Motor neuron (in vitro differentiated cells): ENCODE data around the gene PKD2L1. TPM values are rescaled to one million over a fixed set of nuclear protein-coding genes. Genes with fewer than 3 reads are reported as not detected.

Experiments
- ATAC-seq, 8 experiments: fragments of 200-7000 bp; cut with Tn5 transposase; replicated peaks in 6 of 8; 2 replicates each; pipeline ENCODE4 v1.8.0; 2021; ENCODE audit warnings: mild to moderate bottlenecking in 8 of 8, moderate library complexity in 8 of 8
- H3K27ac ChIP-seq, 2 donors: fragments of 250-450 bp; sonication (Bioruptor Pico); 2 replicates each; pipeline ENCODE4 v1.9.0; 2021; ENCODE audit warnings: antibody characterized with exemption in 2 of 2, mild to moderate bottlenecking in 2 of 2, moderate library complexity in 1 of 2
- H3K4me1 ChIP-seq, 2 donors: fragments of 250-450 bp; sonication (Bioruptor Pico); replicated peaks in 1 of 2; 2 replicates each; pipeline ENCODE4 v1.6.1; 2021; ENCODE audit warnings: antibody characterized with exemption in 2 of 2, mild to moderate bottlenecking in 2 of 2, moderate library complexity in 1 of 2
- H3K4me3 ChIP-seq, 5 donors: fragments of 250-450 bp; sonication (Bioruptor Pico); 2 replicates each; pipeline ENCODE4 v1.9.0; 2021; ENCODE audit warnings: antibody characterized with exemption in 5 of 5, mild to moderate bottlenecking in 5 of 5, moderate library complexity in 4 of 5
- WGBS, 10 experiments: fragments of 450-650 bp; shearing (Covaris generic); methylation state at CpG; one replicate each; pipeline ENCODE4 v1.0.0; 2022; 5-methylcytosine and 5-hydroxymethylcytosine counted together
- in situ Hi-C, 9 experiments: fragments of 400-800 bp; cut with MboI; loops; one replicate each; pipeline ENCODE4 v1.15.0; 2021; ENCODE audit warnings: low sequenced_read_pairs in 9 of 9, low pct_unique_long_range_greater_than_20kb in 2 of 9; ENCODE audit not compliant: unreplicated experiment in 9 of 9
- total RNA-seq, 8 experiments: library from RNA; unstranded; fragments of 300-600 nt; gene quantifications; 2 replicates each; pipeline versions ENCODE4 v1.2.3 to v1.2.4, GENCODE V29; 2022

The PKD2L1 gene
- total RNA-seq, 8 experiments from 2014 or later, result 0.24 to 0.36 (median 0.29) TPM; not detected in 3

DNA sequence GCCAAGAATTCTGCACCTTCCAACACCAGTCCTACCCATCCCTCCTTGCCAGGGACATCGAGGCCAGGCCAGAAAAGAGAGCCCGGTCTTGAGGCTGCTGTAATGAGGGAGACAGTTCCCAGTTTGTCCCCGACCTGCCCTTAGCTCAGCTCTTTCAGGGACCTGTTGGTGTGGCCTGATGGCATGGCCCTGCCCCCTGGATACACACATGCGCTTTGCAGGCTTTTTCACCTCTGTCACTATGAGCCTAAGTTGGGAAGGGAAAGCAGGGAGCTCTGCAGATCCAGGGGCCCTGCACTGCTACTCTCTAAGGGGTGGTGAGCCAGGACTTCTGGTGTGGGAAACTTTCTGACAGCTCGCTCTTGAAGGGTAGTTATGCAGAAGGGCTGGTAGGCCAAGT lies 19.1 kb upstream of the PKD2L1 start:
- ATAC-seq, result no peak
- in situ Hi-C loops, result loop anchor here (10.0 to 25.0 kb wide), 3 partner anchors 86 to 163 kb away; partner anchors contain the start of gene SEC31B (in 2 of the 9)
- peak overlapping the region; percentile 67 to 87 (median 82) for H3K4me3 ChIP-seq
- H3K4me1 ChIP-seq, result peaks cover 35 to 40% of the 10 kb centered on the region in 2 donors
- H3K27ac ChIP-seq, result no peak overlapping the region
- WGBS, 10 experiments, result 17 to 100% (median 25%) methylated on average over 1 to 2 of the region's 5 CpGs; no CpG with 5 or more reads in 2 of the 10 experiments

DNA sequence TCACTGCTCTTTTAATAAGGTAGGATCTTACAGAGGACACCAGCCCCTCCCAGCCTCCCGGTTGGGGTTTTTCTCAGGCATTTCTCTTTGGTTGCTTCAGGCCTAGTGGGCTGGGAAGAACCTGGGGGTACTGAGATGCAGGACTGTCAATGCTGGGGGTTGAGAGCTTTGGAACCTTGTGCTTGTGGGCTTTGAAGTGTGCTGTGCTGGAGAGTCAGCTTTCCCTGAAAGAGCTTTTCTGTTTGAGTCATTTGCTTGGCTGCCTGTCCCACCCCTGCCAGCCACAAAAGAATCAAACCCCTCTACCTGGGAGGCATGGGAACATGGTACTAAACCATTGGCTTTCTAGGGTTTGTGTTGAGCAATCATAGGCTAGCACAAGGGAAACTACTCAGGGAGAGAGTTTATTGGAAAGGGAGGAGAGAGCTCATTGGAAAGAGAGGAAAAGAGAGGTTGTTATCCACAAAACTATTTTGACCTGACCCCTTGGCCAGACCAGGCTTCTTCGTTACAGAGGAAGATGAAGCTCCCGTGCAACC lies 18.4 kb upstream of the PKD2L1 start:
- in situ Hi-C loops, result loop anchor here (10.0 to 25.0 kb wide), 3 partner anchors 86 to 164 kb away; partner anchors contain the start of gene SEC31B (in 2 of the 9)
- H3K4me3 ChIP-seq, result peak overlapping the region; percentile 67 to 87 (median 82)
- peak overlapping the region in 1 of 2 donors; percentile 6 for H3K27ac ChIP-seq
- H3K4me1 ChIP-seq, result peaks cover 35 to 40% of the 10 kb centered on the region in 2 donors
- no peak for ATAC-seq
- WGBS, 10 experiments, result 0 to 100% (median 20%) methylated on average over 1 to 3 of the region's 3 CpGs; no CpG with 5 or more reads in 5 of the 10 experiments

DNA sequence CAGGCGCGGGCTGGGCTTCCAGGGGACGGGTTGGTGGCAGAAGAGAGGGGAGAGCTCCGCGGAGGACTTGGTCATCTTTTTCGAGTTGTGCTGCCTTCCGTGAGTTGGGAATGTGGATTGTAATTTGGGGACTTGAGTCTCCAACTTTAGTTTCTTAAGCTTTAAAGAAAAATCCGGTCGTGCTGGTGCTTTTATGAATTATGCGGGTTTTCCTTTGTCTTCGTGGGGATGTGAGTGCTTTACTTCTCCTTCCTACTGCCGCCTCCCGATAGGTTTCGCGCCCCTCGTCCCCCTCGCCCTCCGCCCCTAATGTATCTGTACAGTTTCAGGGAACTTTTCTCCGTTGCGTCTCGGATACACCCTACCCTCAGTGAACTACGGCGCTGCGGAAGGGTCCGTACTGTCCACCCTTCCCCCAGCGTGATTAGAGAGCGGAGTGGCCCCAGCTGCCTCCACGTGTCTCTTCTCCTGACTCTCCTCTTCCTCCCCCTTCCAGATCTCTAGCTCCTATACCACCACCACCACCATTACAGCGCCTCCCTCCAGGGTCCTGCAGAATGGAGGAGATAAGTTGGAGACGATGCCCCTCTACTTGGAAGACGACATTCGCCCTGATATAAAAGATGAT lies 17.7 kb upstream of the PKD2L1 start:
- WGBS, 10 experiments, result 0 to 4% (median 0%) methylated on average over 3 to 19 of the region's 32 CpGs; no CpG with 5 or more reads in 1 of the 10 experiments
- in situ Hi-C loops, result loop anchor here (10.0 to 25.0 kb wide), 3 partner anchors 87 to 165 kb away; partner anchors contain the start of gene SEC31B (in 2 of the 9)
- no peak for ATAC-seq
- Histone ChIP-seq H3K4me1 (peaks cover 35 to 40% of the 10 kb centered on the region in 2 donors), H3K4me3 (peak overlapping the region; percentile 67 to 87 (median 82)), H3K27ac (peak overlapping the region; percentile 68 to 76)

DNA sequence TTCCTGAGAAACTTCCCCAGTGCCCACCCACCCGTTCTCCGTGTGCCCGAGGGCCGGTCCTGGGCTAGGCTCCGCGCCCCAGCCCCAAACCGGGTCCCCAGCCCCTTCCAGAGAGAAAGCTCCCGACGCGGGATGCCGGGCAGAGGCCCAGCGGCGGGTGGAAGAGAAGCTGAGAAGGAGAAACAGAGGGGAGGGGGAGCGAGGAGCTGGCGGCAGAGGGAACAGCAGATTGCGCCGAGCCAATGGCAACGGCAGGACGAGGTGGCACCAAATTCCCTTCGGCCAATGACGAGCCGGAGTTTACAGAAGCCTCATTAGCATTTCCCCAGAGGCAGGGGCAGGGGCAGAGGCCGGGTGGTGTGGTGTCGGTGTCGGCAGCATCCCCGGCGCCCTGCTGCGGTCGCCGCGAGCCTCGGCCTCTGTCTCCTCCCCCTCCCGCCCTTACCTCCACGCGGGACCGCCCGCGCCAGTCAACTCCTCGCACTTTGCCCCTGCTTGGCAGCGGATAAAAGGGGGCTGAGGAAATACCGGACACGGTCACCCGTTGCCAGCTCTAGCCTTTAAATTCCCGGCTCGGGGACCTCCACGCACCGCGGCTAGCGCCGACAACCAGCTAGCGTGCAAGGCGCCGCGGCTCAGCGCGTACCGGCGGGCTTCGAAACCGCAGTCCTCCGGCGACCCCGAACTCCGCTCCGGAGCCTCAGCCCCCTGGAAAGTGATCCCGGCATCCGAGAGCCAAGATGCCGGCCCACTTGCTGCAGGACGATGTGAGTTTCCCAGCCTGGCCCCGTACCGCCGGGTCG lies 16.9 kb upstream of the PKD2L1 start, which contains the start of gene SCD:
TSS of gene SCD (plus strand) at position 469 of the 803 bp plus-strand sequence. CDS start at position 741, 272 bp downstream.
- H3K27ac ChIP-seq, result peak within 1 kb of the TSS; percentile 96 to 99
- H3K4me3 ChIP-seq, result peak within 1 kb of the TSS; percentile 67 to 87 (median 82)
- ATAC-seq, result peak; percentile 83 to 90 (median 86)
- H3K4me1 ChIP-seq, result peaks cover 35 to 40% of the 10 kb centered on the region in 2 donors
- in situ Hi-C loops, result loop anchor here (10.0 to 25.0 kb wide), 3 partner anchors 88 to 165 kb away; partner anchors contain the start of gene SEC31B (in 2 of the 9)
- 0 to 5% (median 0%) methylated on average over 3 to 11 of the region's 73 CpGs; no CpG with 5 or more reads in 5 of the 10 experiments for WGBS, 10 experiments

DNA sequence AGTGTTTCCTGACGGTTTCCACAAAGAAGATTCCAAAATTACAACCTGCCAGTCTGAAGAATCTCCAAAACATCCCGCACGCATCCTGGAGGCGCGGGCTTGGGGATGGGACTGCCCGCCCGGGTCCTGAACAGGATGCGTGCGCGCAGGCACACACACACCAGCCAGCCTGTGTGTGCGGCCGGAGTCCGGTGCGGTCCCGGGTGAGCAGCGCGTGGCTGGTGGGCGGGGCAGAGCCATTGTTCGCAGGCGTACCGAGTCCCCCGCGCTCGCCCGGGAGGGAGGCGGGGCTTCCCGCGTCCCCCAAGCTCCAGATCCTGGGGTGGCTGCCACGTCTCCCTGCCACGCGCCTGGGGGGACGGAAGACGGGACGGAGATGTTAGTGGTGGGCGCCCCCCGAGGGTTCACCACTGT lies 16.3 kb upstream of the PKD2L1 start:
- ATAC-seq, result peak; percentile 59 to 86 (median 80)
- H3K4me3 ChIP-seq, result peak overlapping the region; percentile 67 to 87 (median 82)
- peak overlapping the region; percentile 96 to 99 for H3K27ac ChIP-seq
- in situ Hi-C loops, result loop anchor here (10.0 to 25.0 kb wide), 3 partner anchors 88 to 166 kb away; partner anchors contain the start of gene SEC31B (in 2 of the 9)
- H3K4me1 ChIP-seq, result peaks cover 30 to 40% of the 10 kb centered on the region in 2 donors
- 0% methylated on average over 1 to 5 of the region's 36 CpGs; no CpG with 5 or more reads in 5 of the 10 experiments for WGBS, 10 experiments

DNA sequence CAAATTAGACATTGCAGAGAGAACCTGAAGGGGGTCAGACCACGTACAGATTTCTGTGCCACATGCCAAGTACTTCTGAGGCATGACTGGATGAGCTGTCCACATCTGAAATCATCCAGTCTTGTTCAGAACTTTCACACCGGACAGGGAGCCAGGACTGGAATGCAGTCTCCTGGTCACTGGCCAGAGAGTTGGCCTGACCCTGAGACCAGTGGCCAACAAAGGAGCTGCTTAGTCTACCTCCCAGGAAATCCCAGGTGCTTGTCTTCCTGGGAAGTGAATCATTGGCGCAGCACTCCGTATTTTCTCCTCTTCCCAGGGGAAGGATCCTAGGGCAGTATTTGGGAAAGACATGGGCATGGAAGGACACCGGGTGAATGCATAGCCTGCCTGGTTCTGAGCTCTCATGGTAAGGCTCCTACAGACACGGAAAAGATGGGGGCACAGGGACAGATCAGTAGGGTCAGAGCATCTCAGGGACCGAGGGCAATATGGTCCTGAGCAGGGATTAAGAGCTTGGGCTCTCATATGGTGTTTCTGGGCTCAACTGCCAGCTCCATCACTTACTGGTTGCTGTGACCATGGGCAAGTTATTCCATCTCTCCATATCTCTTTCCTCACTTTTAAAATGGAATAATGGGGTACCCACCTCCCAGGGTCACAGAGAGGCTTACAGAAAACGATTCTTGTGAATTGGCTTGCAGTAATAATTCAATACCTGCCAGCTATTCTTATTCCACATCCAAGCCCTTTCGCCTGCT lies 15.7 kb upstream of the PKD2L1 start:
- no peak for ATAC-seq
- 35 to 55% (median 44%) methylated on average over 1 to 7 of the region's 9 CpGs; no CpG with 5 or more reads in 3 of the 10 experiments for WGBS, 10 experiments
- Histone ChIP-seq H3K4me3 (peak overlapping the region; percentile 67 to 87 (median 82)), H3K27ac (peak overlapping the region; percentile 96 to 99), H3K4me1 (peaks cover 24 to 43% of the 10 kb centered on the region in 2 donors)
- in situ Hi-C loops, result loop anchor here (10.0 to 25.0 kb wide), 3 partner anchors 89 to 167 kb away; partner anchors contain the start of gene SEC31B (in 2 of the 9)

DNA sequence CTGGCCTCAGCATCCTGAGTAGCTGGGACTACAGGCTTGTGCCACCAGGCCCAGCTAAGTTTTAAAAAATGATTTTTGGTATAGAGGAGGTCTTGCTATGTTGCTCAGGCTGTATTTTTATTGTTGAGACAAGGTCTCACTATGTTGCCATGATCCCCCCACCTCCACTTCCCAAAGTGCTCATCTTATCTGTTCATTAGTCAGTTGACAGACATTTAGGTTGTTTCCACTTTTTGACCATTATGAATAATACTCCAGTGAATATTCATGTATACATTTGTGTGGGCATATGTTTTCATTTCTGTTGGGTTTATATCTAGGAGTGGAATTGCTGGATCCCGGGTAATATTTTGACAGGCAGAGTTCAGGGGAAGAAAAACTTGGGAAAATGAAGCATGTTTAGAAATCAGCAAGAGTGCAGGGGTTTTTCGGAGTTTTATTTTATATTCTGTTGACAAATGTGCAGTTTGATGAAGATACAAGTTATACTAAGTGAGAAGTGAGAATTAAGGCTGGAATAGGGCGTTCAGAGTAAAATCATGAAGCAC lies 14.3 kb upstream of the PKD2L1 start:
- ATAC-seq, result no peak

DNA sequence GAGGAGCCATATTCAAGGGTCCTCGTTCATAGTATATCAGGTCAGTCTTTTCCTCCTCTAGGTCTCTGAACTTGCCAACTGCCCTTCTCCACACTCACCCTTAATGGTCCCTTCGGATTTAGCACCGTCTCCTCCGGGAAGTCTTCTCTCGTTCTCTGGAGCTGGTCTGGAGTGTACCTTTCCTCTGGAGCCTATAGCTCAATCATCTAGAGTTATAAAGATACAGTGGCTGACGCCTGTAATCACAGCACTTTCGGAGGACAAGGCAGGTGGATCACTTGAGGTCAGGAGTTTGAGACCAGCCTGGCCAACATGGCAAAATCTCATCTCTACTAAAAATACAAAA lies 12.6 kb upstream of the PKD2L1 start:
- ATAC-seq, result no peak
- in situ Hi-C loops, result loop anchor here (10.0 to 25.0 kb wide), 3 partner anchors 92 to 170 kb away; partner anchors contain the start of gene SEC31B (in 2 of the 9)
- H3K4me3 ChIP-seq, result no peak overlapping the region
- H3K4me1 ChIP-seq, result peaks cover 8 to 20% of the 10 kb centered on the region in 2 donors
- no peak overlapping the region for H3K27ac ChIP-seq
- 0 to 94% (median 62%) methylated on average over 1 to 5 of the region's 7 CpGs; no CpG with 5 or more reads in 3 of the 10 experiments for WGBS, 10 experiments

More for the DNA sequence above, 14.3 kb upstream of the PKD2L1 start:
- in situ Hi-C loops, result loop anchor here (10.0 to 25.0 kb wide), 3 partner anchors 90 to 168 kb away; partner anchors contain the start of gene SEC31B (in 2 of the 9)
- Histone ChIP-seq H3K4me1 (peaks cover 12 to 29% of the 10 kb centered on the region in 2 donors), H3K4me3 (no peak overlapping the region), H3K27ac (no peak overlapping the region)
- 70 to 100% (median 86%) methylated on average over 2 to 3 of the region's 3 CpGs for WGBS, 10 experiments

DNA sequence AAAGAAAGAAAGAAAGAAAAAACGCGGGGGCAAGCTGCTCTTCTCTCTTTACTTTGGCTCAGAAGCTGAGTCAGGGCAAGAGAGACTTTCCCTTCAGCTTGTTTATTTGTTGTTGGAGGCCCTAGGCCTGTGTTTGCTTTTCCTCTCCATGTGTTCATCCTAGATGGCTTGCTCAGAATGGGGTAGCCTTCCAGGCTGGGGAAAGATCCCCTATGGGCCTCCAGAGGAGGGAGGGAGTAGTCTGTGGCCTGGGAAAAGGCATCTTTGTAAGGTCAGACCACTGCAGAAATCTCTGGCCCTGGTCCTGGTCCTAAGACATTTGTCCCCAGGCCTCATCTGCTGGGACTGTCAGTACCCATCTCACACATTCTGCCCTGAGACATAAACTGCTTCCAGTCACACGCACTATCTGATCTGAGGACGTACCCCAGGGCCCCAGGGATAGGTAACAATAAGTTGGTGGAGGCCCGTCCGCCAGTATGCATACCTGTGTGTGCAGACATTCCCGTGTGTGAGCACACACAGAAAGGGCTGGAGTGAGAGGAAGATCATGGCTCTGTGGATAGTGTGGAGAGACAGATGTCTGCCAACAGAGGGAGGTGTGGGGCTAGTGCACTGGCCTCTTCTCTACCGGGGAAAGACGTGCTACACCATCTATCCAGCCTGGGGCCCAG lies 12.1 kb upstream of the PKD2L1 start:
- peaks cover 8 to 20% of the 10 kb centered on the region in 2 donors for H3K4me1 ChIP-seq
- no peak overlapping the region for H3K27ac ChIP-seq
- no peak overlapping the region for H3K4me3 ChIP-seq
- ATAC-seq, result peak in 5 of 8 experiments; percentile 13 to 59 (median 29)
- 0 to 100% (median 60%) methylated on average over 1 to 9 of the region's 9 CpGs; no CpG with 5 or more reads in 5 of the 10 experiments for WGBS, 10 experiments
- in situ Hi-C loops, result loop anchor here (10.0 to 25.0 kb wide), 3 partner anchors 93 to 170 kb away; partner anchors contain the start of gene SEC31B (in 2 of the 9)

DNA sequence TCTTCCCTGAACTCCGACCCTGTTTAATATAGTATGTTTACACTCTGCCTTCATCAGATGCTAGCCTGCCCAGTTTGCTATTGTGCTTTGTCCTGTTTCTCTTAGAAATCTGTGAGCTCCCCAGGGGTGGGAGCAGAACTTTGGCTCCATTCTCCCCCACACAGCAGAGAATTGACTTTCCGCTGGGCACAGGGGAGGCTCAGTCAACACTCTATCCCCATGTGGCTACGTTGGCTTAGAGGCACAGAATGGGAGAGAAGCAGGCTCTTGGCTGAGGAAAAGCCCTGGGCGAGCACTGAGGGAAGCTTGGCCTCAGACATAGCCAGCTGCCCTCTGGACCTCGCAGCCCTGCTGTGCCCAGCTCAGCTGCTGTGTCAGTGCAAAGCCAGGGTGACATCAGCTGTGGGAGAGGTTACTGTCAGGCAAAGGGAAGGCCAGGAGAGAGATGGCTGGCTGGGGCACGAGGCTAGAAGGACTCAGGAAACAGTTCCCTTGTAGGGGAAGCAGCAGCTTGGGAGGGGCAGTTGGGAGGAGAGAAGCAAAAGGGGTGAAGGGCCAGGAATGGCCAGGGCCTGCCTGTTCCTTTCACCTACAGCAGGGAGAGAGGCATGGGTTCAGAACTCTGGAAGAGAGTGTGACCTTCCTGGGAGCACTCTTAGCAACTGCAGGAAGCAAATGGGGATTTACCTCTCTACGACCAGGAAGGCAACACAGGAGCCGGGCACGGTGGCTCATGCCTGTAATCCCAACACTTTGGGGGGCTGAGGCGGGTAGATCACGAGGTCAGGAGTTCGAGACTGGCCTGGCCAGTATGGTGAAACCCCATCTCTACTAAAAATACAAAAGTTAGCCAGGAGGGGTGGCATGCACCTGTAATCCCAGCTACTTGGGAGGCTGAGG lies 11.2 kb upstream of the PKD2L1 start:
- in situ Hi-C loops, result loop anchor here (10.0 to 25.0 kb wide), 3 partner anchors 94 to 171 kb away; partner anchors contain the start of gene SEC31B (in 2 of the 9)

More for the DNA sequence above, 11.2 kb upstream of the PKD2L1 start:
- 40 to 100% (median 75%) methylated on average over 1 to 8 of the region's 12 CpGs for WGBS, 10 experiments
- H3K4me3 ChIP-seq, result no peak overlapping the region
- H3K27ac ChIP-seq, result peak overlapping the region in 1 of 2 donors; percentile 37
- ATAC-seq, result peak in 6 of 8 experiments; percentile 11 to 67 (median 50)
- H3K4me1 ChIP-seq, result peaks cover 8 to 20% of the 10 kb centered on the region in 2 donors
